Measurements from ENCODE around the gene E2F4. TPM values are rescaled to one million over a fixed set of nuclear protein-coding genes. Genes with fewer than 3 reads are reported as not detected.

Gene E2F4
- total and polyA plus RNA-seq, 10 of the 15 experiments (the other 5 are each of a cell fraction or from before 2014, with no cell fraction given): 11.7 to 132 (median 95.9) TPM

DNA sequence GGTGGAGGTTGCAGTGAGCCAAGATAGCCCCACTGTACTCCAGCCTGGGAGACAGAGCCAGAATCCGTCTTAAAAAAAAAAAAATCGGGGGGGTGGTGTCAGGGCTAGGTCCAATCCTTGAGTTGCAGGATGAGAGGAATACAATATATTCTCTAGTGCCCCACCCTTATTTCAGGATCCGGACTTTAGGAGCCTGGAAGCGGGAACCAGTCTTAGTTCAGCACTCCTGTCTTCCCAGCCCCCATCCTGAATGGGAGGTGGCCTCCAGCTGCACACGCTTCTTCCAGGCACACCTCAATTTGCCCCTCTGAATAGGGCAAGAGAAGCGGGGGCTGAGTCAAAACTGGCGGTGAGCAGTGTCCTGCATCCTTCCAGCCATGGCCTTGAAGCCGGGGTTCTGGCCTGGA, 53.7 kb downstream of the E2F4 start:
- ATAC-seq: no peak
- Histone ChIP-seq H4K20me1 (ENCODE audit: control insufficient read depth, insufficient read depth) (no peaks in the 10 kb centered on the region), H3K4me3 (peak overlapping the region; percentile 97), H3K4me2 (ENCODE audit: control insufficient read depth, insufficient read depth) (peak overlapping the region; percentile 99), H3K9me3 (replicated peaks; ENCODE audit: control insufficient read depth, insufficient read depth, low read length) (no peaks in the 10 kb centered on the region), H3K4me1 (ENCODE audit: control insufficient read depth, insufficient read depth, low read length) (peaks cover 39% of the 10 kb centered on the region), H3K27me3 (replicated peaks in 1 of 2; ENCODE audit: control insufficient read depth in 2 of 2, insufficient read depth in 2 of 2, low read length in 1 of 2) (no peaks in the 10 kb centered on the region; a peak in 1 of 4 replicates), H3K27ac (ENCODE audit: control insufficient read depth, insufficient read depth) (peak overlapping the region; percentile 98), H3K36me3 (ENCODE audit: control insufficient read depth in 2 of 2, insufficient read depth in 2 of 2, low read length in 1 of 2) (no peaks in the 10 kb centered on the region; a peak in 1 of 4 replicates), H3K9ac (ENCODE audit: control insufficient read depth, insufficient read depth, low read length) (peak overlapping the region; percentile 82), H3K79me2 (ENCODE audit: control insufficient read depth, insufficient read depth, low read length) (peaks cover 39% of the 10 kb centered on the region), H2AFZ (ENCODE audit: control insufficient read depth, low read depth, low read length) (peak overlapping the region; percentile 55)
- ChIA-PET RAD21 (ENCODE audit: unreplicated experiment) (interaction anchor here (0.8 to 4.6 kb wide), 8 partner anchors 9 to 318 kb away, joined by 3 to 35 read pairs (median 4); partner anchors contain the start of genes ATP6V0D1, E2F4 and TMEM208), CTCF (interaction anchor here (0.7 to 4.9 kb wide), 11 partner anchors 15 to 293 kb away, joined by 3 to 29 read pairs (median 3); partner anchors contain the start of genes FBXL8, TMEM208 and TRADD), SMC1A (ENCODE audit: uncharacterized antibody, unreplicated experiment) (interaction anchor here (1.1 to 4.1 kb wide), 6 partner anchors 8 to 75 kb away, joined by 3 to 21 read pairs (median 6); partner anchors contain the start of genes E2F4, NOL3 and TMEM208), POLR2A (interaction anchor here (0.7 to 8.0 kb wide), 6 partner anchors 19 to 316 kb away, joined by 3 to 100 read pairs (median 4); partner anchors contain the start of genes FBXL8, TMEM208 and TRADD)
- no TSS peak for BruUV-seq (replicated peaks)
- WGBS (ENCODE audit: insufficient coverage, insufficient replicate concordance, low lambda C conversion rate, missing lambda C conversion rate): under 1% methylated on average over 8 of the region's 8 CpGs
- in situ Hi-C loops (cut with MboI): no loop called here
- intact Hi-C loops (cut with micrococcal nuclease; ENCODE audit: unreplicated experiment): loop anchor here (2.0 kb wide), 2 partner anchors 53 to 61 kb away; partner anchors contain the start of gene E2F4
- TF ChIP-seq RAD51 (IDR thresholded peaks at IDR 0.05) (peak; percentile 78; the same call in 1 of the 2 replicates), NRF1 (conservative IDR thresholded peaks at IDR 0.05; ENCODE audit: low read depth, low read length) (0 out of 2 replicates have a peak, but pooled peaks have one; percentile 3), GABPA (IDR thresholded peaks at IDR 0.05; ENCODE audit: low read depth) (no peak), BHLHE40 (IDR thresholded peaks at IDR 0.05; ENCODE audit: borderline replicate concordance in 1 of 2, low read depth in 2 of 2, low read length in 1 of 2) (peak in 1 of 2 experiments; percentile 72; a peak in 2 of 4 replicates)
- TF ChIP-seq, protein P1, sequence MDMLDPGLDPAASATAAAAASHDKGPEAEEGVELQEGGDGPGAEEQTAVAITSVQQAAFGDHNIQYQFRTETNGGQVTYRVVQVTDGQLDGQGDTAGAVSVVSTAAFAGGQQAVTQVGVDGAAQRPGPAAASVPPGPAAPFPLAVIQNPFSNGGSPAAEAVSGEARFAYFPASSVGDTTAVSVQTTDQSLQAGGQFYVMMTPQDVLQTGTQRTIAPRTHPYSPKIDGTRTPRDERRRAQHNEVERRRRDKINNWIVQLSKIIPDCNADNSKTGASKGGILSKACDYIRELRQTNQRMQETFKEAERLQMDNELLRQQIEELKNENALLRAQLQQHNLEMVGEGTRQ (IDR thresholded peaks at IDR 0.05; ENCODE audit: borderline replicate concordance, low read depth, low read length): peak; percentile 57
- no peak for DNase-seq (ENCODE audit: low read depth, low spot score)
- FAIRE-seq: no peak
